OCI-LY3 (cell line): ENCODE measurements around the gene MYL3.
"Not testable (repeated sequence)": the region's sequence is repeated elsewhere in the genome, so short reads cannot be mapped to it uniquely, and the experiment has no call there.

Experiments used
- H2AFZ ChIP-seq: fragments of 200-600, 300-600 bp; shearing (Covaris generic); 2 replicates; pipeline ENCODE4 v1.6.0; 2014; ENCODE audit warnings: antibody characterized with exemption, low read depth, low read length
- H3K27ac ChIP-seq: fragments of 200-600, 300-600 bp; sonication (generic); 2 replicates; pipeline ENCODE4 v1.5.1; 2014; ENCODE audit warnings: mild to moderate bottlenecking, low read length, moderate library complexity, mixed read lengths
- H3K27me3 ChIP-seq: fragments of 200-600, 300-600 bp; sonication (generic); 2 replicates; pipeline ENCODE4 v1.6.1; 2014; ENCODE audit warnings: low read depth, low read length, mixed read lengths
- H3K36me3 ChIP-seq: fragments of 200-600, 300-600 bp; sonication (generic); replicated peaks from 2 replicates; pipeline ENCODE3; 2014; ENCODE audit warnings: low read depth, low read length, mixed read lengths
- H3K4me1 ChIP-seq: fragments of 300-600, 200-600 bp; sonication (generic); 2 replicates; pipeline ENCODE4 v1.6.1; 2014; ENCODE audit warnings: low read length, mixed read lengths
- H3K4me2 ChIP-seq: fragments of 200-600, 300-600 bp; sonication (generic); 2 replicates; pipeline ENCODE4 v1.6.1; 2014; ENCODE audit warnings: low read length, mixed read lengths
- H3K4me3 ChIP-seq: fragments of 300-600, 200-600 bp; sonication (generic); 2 replicates; pipeline ENCODE4 v1.5.1; 2014; ENCODE audit warnings: antibody characterized with exemption, mild to moderate bottlenecking, low read length, moderate library complexity
- H3K79me2 ChIP-seq: fragments of 300-600, 200-600 bp; shearing (Covaris generic); 2 replicates; pipeline ENCODE4 v1.6.1; 2014; ENCODE audit warnings: mild to moderate bottlenecking, low read length, mixed read lengths
- H3K9ac ChIP-seq: fragments of 300-600, 200-600 bp; shearing (Covaris generic); 2 replicates; pipeline ENCODE4 v1.6.0; 2014; ENCODE audit warnings: mild to moderate bottlenecking, low read length, moderate library complexity
- H3K9me3 ChIP-seq: fragments of 200-600, 300-600 bp; shearing (Covaris generic); 2 replicates; pipeline ENCODE4 v1.6.1; 2014; ENCODE audit warnings: low read length, mixed read lengths; ENCODE audit not compliant: insufficient read depth
- H4K20me1 ChIP-seq: fragments of 200-600, 300-600 bp; sonication (generic); 2 replicates; pipeline ENCODE4 v1.6.1; 2016; ENCODE audit warnings: low read length, mixed read lengths; ENCODE audit not compliant: insufficient read depth
- CTCF ChIP-seq: fragments of 200-600, 300-600 bp; sonication (generic); IDR thresholded peaks from 2 replicates; pipeline ENCODE4 v1.5.1; 2014; ENCODE audit warnings: antibody characterized with exemption, low read length, low read depth
- EZH2phosphoT487 ChIP-seq: fragments of 200-600 bp; shearing (Covaris generic); IDR thresholded peaks from 2 replicates; pipeline ENCODE4 v1.6.1; 2018; ENCODE audit warnings: antibody characterized with exemption, mixed run types, low read depth

Gene MYL3

GRCh38 chr3:46830801-46831200, 32.4 kb downstream of the MYL3 start:
- Histone ChIP-seq H3K4me3 (no peak overlapping the region), H4K20me1 (no peaks in the 10 kb centered on the region), H2AFZ (no peak overlapping the region), H3K79me2 (no peaks in the 10 kb centered on the region), H3K27ac (no peak overlapping the region), H3K4me2 (no peak overlapping the region), H3K27me3 (no peaks in the 10 kb centered on the region), H3K9me3 (no peaks in the 10 kb centered on the region), H3K36me3 (no peaks in the 10 kb centered on the region), H3K4me1 (no peaks in the 10 kb centered on the region), H3K9ac (no peak overlapping the region)
- TF ChIP-seq CTCF (no peak), EZH2phosphoT487 (no peak)

GRCh38 chr3:46829699-46830208, 33.5 kb downstream of the MYL3 start:
- Histone ChIP-seq H2AFZ (no peak overlapping the region), H3K79me2 (no peaks in the 10 kb centered on the region), H3K27me3 (no peaks in the 10 kb centered on the region), H4K20me1 (no peaks in the 10 kb centered on the region), H3K9me3 (no peaks in the 10 kb centered on the region), H3K27ac (no peak overlapping the region), H3K9ac (no peak overlapping the region), H3K4me3 (no peak overlapping the region), H3K4me2 (no peak overlapping the region), H3K36me3 (no peaks in the 10 kb centered on the region), H3K4me1 (no peaks in the 10 kb centered on the region)
- TF ChIP-seq EZH2phosphoT487 = no peak
- no peak for TF ChIP-seq CTCF

- no peak overlapping the region for H3K9ac ChIP-seq
- no peaks in the 10 kb centered on the region for H3K4me1 ChIP-seq
- no peak overlapping the region for H3K4me3 ChIP-seq
- no peaks in the 10 kb centered on the region for H4K20me1 ChIP-seq
- H3K27me3 ChIP-seq = no peaks in the 10 kb centered on the region
- H3K9me3 ChIP-seq = no peaks in the 10 kb centered on the region
- no peak for TF ChIP-seq CTCF
- no peak for TF ChIP-seq EZH2phosphoT487
- no peak overlapping the region for H3K4me2 ChIP-seq
- no peaks in the 10 kb centered on the region for H3K79me2 ChIP-seq
- H2AFZ ChIP-seq = no peak overlapping the region
- no peak overlapping the region for H3K27ac ChIP-seq
- H3K36me3 ChIP-seq = no peaks in the 10 kb centered on the region
Measured at GRCh38 chr3:46825450-46825849, 37.8 kb downstream of the MYL3 start.

- no peaks in the 10 kb centered on the region for H4K20me1 ChIP-seq
- H3K27ac ChIP-seq = no peak overlapping the region
- no peaks in the 10 kb centered on the region for H3K79me2 ChIP-seq
- no peaks in the 10 kb centered on the region for H3K4me1 ChIP-seq
- no peak overlapping the region for H3K4me2 ChIP-seq
- H3K36me3 ChIP-seq = no peaks in the 10 kb centered on the region
- H3K9me3 ChIP-seq = no peaks in the 10 kb centered on the region
- no peaks in the 10 kb centered on the region for H3K27me3 ChIP-seq
- TF ChIP-seq EZH2phosphoT487 = no peak
- TF ChIP-seq CTCF = no peak
- no peak overlapping the region for H3K9ac ChIP-seq
- H2AFZ ChIP-seq = no peak overlapping the region
- no peak overlapping the region for H3K4me3 ChIP-seq
Measured at GRCh38 chr3:46824211-46824970, 38.9 kb downstream of the MYL3 start.

GRCh38 chr3:46823314-46823713, 39.9 kb downstream of the MYL3 start:
- H3K36me3 ChIP-seq, H3K4me2 ChIP-seq, H4K20me1 ChIP-seq, H3K4me1 ChIP-seq, H2AFZ ChIP-seq, H3K27ac ChIP-seq, H3K9me3 ChIP-seq, H3K79me2 ChIP-seq, H3K4me3 ChIP-seq, H3K27me3 ChIP-seq, H3K9ac ChIP-seq: not testable (repeated sequence)
